C1 segment of cervical spinal cord (tissue), 14 donors: Measurements from ENCODE around the gene MEOX1.
A peak's percentile ranks its signal among the peaks of the same experiment; 100 is the strongest.
"Not testable (repeated sequence)": the region's sequence is repeated elsewhere in the genome, so short reads cannot be mapped to it uniquely, and the experiment has no call there.

Experiments
- DNase-seq, 14 donors: peaks; one replicate each; lab custom pipeline; 2025; lab: John Stamatoyannopoulos, UW

MEOX1 gene

GRCh38 chr17:43618276-43618675, 43.4 kb downstream of the MEOX1 start:
- no peak for DNase-seq

- no peak for DNase-seq
Measured at GRCh38 chr17:43616852-43617251, 44.9 kb downstream of the MEOX1 start.

- no peak for DNase-seq
Measured at GRCh38 chr17:43616421-43616820, 45.3 kb downstream of the MEOX1 start.

GRCh38 chr17:43616029-43616351, 45.7 kb downstream of the MEOX1 start:
- no peak for DNase-seq

GRCh38 chr17:43615330-43616028, 46.2 kb downstream of the MEOX1 start:
- DNase-seq: no peak

- no peak for DNase-seq
Measured at GRCh38 chr17:43614561-43614960, 47.2 kb downstream of the MEOX1 start.

GRCh38 chr17:43613917-43614316, 47.8 kb downstream of the MEOX1 start:
- DNase-seq: peak in 1 of 14 donors; percentile 68

GRCh38 chr17:43612515-43612914, 49.2 kb downstream of the MEOX1 start:
- DNase-seq: no peak

GRCh38 chr17:43611230-43611969, 50.3 kb downstream of the MEOX1 start:
- no peak for DNase-seq

- no peak for DNase-seq
Measured at GRCh38 chr17:43609613-43610385, 51.9 kb downstream of the MEOX1 start.

GRCh38 chr17:43608313-43608712, 53.4 kb downstream of the MEOX1 start:
- DNase-seq: no peak

GRCh38 chr17:43604549-43604948, 57.2 kb downstream of the MEOX1 start:
- no peak for DNase-seq

- DNase-seq: no peak
Measured at GRCh38 chr17:43603321-43603720, 58.4 kb downstream of the MEOX1 start.

GRCh38 chr17:43602556-43602955, 59.2 kb downstream of the MEOX1 start:
- not testable (repeated sequence) for DNase-seq

GRCh38 chr17:43601280-43602039, 60.3 kb downstream of the MEOX1 start:
- DNase-seq: peak in 2 of 14 donors; percentile 6 to 35

- no peak for DNase-seq
Measured at GRCh38 chr17:43599835-43600234, 61.9 kb downstream of the MEOX1 start.

GRCh38 chr17:43599046-43599395, 62.7 kb downstream of the MEOX1 start:
- no peak for DNase-seq

GRCh38 chr17:43598357-43599045, 63.2 kb downstream of the MEOX1 start:
- DNase-seq: no peak

- DNase-seq: no peak
Measured at GRCh38 chr17:43597624-43598356, 63.9 kb downstream of the MEOX1 start.

- DNase-seq: no peak
Measured at GRCh38 chr17:43595466-43595865, 66.3 kb downstream of the MEOX1 start.
